Mucosa of descending colon (tissue), 3 donors: ENCODE measurements around the gene POLR3H. TPM values are rescaled to one million over a fixed set of nuclear protein-coding genes. Genes with fewer than 3 reads are reported as not detected.

Source experiments
- ATAC-seq: fragments of 200-7000 bp; cut with Tn5 transposase; one replicate; pipeline ENCODE4 v1.9.1; 2020; ENCODE audit warnings: mild to moderate bottlenecking, moderate library complexity
- DNase-seq, 3 donors: peaks; one replicate each; pipeline ENCODE4 v3.0.0-alpha.2; 2020
- H3K36me3 ChIP-seq: fragments of 200-600 bp; one replicate; pipeline ENCODE4 v1.8.0; 2021; ENCODE audit warnings: low read depth, mild to moderate bottlenecking
- H3K4me1 ChIP-seq: fragments of 200-600 bp; one replicate; pipeline ENCODE4 v1.8.0; 2021; ENCODE audit warnings: low read depth, mild to moderate bottlenecking
- H3K4me3 ChIP-seq: fragments of 200-600 bp; one replicate; pipeline ENCODE4 v1.8.0; 2021; ENCODE audit warnings: mild to moderate bottlenecking
- H3K9me3 ChIP-seq: fragments of 200-600 bp; one replicate; pipeline ENCODE4 v1.8.0; 2021; ENCODE audit warnings: mild to moderate bottlenecking
- CTCF ChIP-seq: fragments of 200-600 bp; IDR thresholded peaks from one replicate; pipeline ENCODE4 v1.8.0; 2022; ENCODE audit warnings: antibody characterized with exemption, mild to moderate bottlenecking
- intact Hi-C, 2 donors: fragments of 100-400 bp; cut with DNase I in 1 of 2; cut with micrococcal nuclease in 1 of 2; formaldehyde crosslinking; loops; one replicate each; pipeline versions ENCODE4 v1.11.0 to v1.11.1; 2022; cut with DNase I, micrococcal nuclease
- total RNA-seq, 3 donors: library from RNA; stranded (reverse); fragmentation: NEBNext Ultra II Directional in 2 of 3; extraction: Animal tissue kit (Norgen Biotek cat#: 25700) in 2 of 3; gene quantifications; one replicate each; pipeline versions ENCODE4 v1.2.1 to v1.2.4, GENCODE V29; 2021 to 2023
- donor health status: DM: no; HTN: no; CAD: no; lungs with moderate emphysema.
- donor health status: DM: no; HTN: no; CAD: no.
- donor health status: DM: no; HTN: yes; CAD: no.

POLR3H gene
- total RNA-seq, 3 donors from 2014 or later = 12.4 to 26.1 (median 15.7) TPM

- intact Hi-C loops = no loop called here
- peak; percentile 49 to 69 (median 52) for DNase-seq
- Histone ChIP-seq H3K4me3 (no peak overlapping the region), H3K36me3 (no peaks in the 10 kb centered on the region), H3K4me1 (no peaks in the 10 kb centered on the region), H3K9me3 (no peaks in the 10 kb centered on the region)
- TF ChIP-seq CTCF = no peak
- ATAC-seq = peak; percentile 64
These were observed 13.4 kb upstream of the POLR3H start for GRCh38 chr22:41557401-41558240.

DNA sequence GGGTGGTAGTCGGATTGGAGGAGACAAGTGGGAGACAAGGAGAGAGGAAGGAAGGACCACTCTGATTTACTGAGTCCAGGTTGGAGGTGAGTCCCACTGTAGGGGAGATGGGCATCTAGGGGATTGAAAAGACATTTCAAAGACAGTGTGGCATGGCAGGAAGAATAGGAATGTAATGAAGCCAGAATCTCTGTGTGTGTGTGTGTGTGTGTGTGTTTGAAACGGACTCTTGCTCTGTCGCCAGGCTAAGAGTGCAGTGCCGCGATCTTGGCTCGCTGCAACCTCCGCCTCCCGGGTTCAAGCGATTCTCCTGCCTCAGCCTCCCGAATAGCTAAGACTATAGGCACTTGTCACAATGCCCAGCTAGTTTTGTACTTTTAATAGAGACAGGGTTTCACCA, 12.3 kb upstream of the POLR3H start:
- no peaks in the 10 kb centered on the region for H3K4me1 ChIP-seq
- H3K9me3 ChIP-seq = no peaks in the 10 kb centered on the region
- no peak for TF ChIP-seq CTCF
- H3K36me3 ChIP-seq = no peaks in the 10 kb centered on the region
- no peak for DNase-seq
- H3K4me3 ChIP-seq = no peak overlapping the region
- intact Hi-C loops = no loop called here
- no peak for ATAC-seq

- no peak for ATAC-seq
- no peak for TF ChIP-seq CTCF
- H3K4me3 ChIP-seq = no peak overlapping the region
These were observed 11.2 kb upstream of the POLR3H start for GRCh38 chr22:41555325-41555982.

GRCh38 chr22:41551877-41552582, 7.8 kb upstream of the POLR3H start:
- Histone ChIP-seq H3K4me3 (no peak overlapping the region), H3K36me3 (no peaks in the 10 kb centered on the region), H3K4me1 (no peaks in the 10 kb centered on the region), H3K9me3 (no peaks in the 10 kb centered on the region)
- ATAC-seq = no peak
- no peak for DNase-seq
- intact Hi-C loops = no loop called here
- TF ChIP-seq CTCF = no peak

More at GRCh38 chr22:41555325-41555982, 11.2 kb upstream of the POLR3H start:
- H3K4me1 ChIP-seq = no peaks in the 10 kb centered on the region
- no peaks in the 10 kb centered on the region for H3K9me3 ChIP-seq
- H3K36me3 ChIP-seq = no peaks in the 10 kb centered on the region
- no peak for DNase-seq
- intact Hi-C loops = no loop called here

DNA sequence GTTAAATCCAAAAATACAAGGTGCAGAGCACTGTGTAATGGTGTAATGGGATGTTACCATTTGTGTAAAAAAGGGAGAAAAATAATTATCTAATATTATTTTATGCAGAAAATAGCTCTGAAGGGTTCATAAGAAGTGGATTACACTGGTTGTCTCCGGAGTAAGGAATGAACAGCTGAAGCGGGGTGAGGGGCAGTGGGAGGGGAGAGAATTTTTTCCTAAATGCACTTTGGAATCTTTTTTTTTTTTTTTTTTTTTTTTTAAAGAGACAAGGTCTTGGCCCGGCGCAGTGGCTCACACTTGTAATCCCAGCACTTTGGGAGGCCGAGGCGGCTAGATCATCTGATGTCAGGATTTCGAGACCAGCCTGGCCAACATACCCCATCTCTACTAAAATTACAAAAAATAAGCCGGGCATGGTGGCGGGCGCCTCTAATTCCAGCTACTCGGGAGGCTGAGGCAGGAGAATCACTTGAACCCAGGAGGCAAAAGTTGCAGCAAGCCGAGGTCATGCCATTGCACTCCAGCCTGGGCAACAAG, 6.8 kb upstream of the POLR3H start:
- H3K4me1 ChIP-seq = no peaks in the 10 kb centered on the region

More for the DNA sequence above, 6.8 kb upstream of the POLR3H start:
- H3K9me3 ChIP-seq = no peaks in the 10 kb centered on the region
- DNase-seq (no peak), ATAC-seq (no peak)
- no peaks in the 10 kb centered on the region for H3K36me3 ChIP-seq
- H3K4me3 ChIP-seq = no peak overlapping the region
- intact Hi-C loops = no loop called here
- no peak for TF ChIP-seq CTCF
